ENCODE measurements around the gene MCM3.

DNA sequence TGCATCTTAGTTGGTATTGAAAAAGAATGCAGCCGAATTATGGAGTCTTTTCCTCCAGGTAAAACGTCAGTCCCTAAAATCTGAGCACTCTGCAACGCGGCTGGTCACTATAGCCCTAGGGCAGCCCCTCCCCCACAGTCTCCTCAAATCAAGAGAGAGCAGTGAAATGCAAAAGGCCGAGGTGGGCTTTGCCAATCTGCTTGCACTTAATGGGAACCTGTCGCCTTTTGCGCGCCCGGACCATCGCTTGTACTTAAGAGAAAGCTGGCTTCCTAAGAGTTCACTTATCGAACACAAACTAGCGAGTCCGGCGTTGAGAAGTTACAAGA, 447 bp downstream of the MCM3 start:
- TF ChIP-seq, protein P1, sequence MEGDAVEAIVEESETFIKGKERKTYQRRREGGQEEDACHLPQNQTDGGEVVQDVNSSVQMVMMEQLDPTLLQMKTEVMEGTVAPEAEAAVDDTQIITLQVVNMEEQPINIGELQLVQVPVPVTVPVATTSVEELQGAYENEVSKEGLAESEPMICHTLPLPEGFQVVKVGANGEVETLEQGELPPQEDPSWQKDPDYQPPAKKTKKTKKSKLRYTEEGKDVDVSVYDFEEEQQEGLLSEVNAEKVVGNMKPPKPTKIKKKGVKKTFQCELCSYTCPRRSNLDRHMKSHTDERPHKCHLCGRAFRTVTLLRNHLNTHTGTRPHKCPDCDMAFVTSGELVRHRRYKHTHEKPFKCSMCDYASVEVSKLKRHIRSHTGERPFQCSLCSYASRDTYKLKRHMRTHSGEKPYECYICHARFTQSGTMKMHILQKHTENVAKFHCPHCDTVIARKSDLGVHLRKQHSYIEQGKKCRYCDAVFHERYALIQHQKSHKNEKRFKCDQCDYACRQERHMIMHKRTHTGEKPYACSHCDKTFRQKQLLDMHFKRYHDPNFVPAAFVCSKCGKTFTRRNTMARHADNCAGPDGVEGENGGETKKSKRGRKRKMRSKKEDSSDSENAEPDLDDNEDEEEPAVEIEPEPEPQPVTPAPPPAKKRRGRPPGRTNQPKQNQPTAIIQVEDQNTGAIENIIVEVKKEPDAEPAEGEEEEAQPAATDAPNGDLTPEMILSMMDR (IDR thresholded peaks at IDR 0.05; ENCODE audit: low read depth, low read length): no peak
- no peak for TF ChIP-seq EZH2phosphoT487 (IDR thresholded peaks at IDR 0.05; ENCODE audit: low read depth)

Measured in OCI-LY3 (cell line).